Endothelial cell of umbilical vein (primary cell): ENCODE results near the gene ADGRG4.

Source experiments
- CTCF ChIP-seq, 2 donors: IDR thresholded peaks; 1 replicate in 1 of 2; 2 replicates in 1 of 2; pipeline ENCODE4 v1.5.1; 2011; ENCODE audit warnings: low read length in 2 of 2, mild to moderate bottlenecking in 2 of 2, moderate library complexity in 2 of 2, control low read depth in 1 of 2, inconsistent platforms in 1 of 2, low read depth in 1 of 2; ENCODE audit not compliant: insufficient read depth in 1 of 2; ENCODE audit errors: extremely low read depth in 1 of 2
- GATA2 ChIP-seq: IDR thresholded peaks from 2 replicates; pipeline ENCODE4 v1.7.0; 2011; ENCODE audit warnings: low read depth, mild to moderate bottlenecking, moderate library complexity, mixed read lengths, low read length; ENCODE audit not compliant: insufficient read length, insufficient read depth
- POLR2A ChIP-seq: IDR thresholded peaks from 2 replicates; pipeline ENCODE4 v1.6.1; 2012; ENCODE audit warnings: low read depth, mild to moderate bottlenecking, control low read depth, low read length
- POLR2AphosphoS5 ChIP-seq: IDR thresholded peaks from 2 replicates; pipeline ENCODE4 v1.6.1; 2012; ENCODE audit warnings: low read depth, mild to moderate bottlenecking, control low read depth, low read length, moderate library complexity; ENCODE audit not compliant: insufficient read depth

- no peak for TF ChIP-seq POLR2AphosphoS5
- no peak for TF ChIP-seq CTCF (IDR thresholded peaks at IDR 0.05; ENCODE audit: extremely low read depth in 1 of 2, insufficient read depth in 1 of 2, low read depth in 1 of 2, low read length in 2 of 2)
- TF ChIP-seq GATA2: no peak
- no peak for TF ChIP-seq POLR2A
Measured at GRCh38 chrX:136464589-136464988, 163.8 kb downstream of the ADGRG4 start.
